Astrocyte (in vitro differentiated cells and primary cell): Measurements from ENCODE around the gene GRAMD1B.

Experiments
- EZH2 ChIP-seq: IDR thresholded peaks from 2 replicates; pipeline ENCODE4 v1.6.1; 2012; ENCODE audit warnings: mild to moderate bottlenecking, low read length, inconsistent platforms; ENCODE audit not compliant: insufficient read depth
- TF ChIP-seq, protein P1 (sequence below): IDR thresholded peaks from 2 replicates; pipeline ENCODE4 v1.5.1; 2011; ENCODE audit warnings: low read depth, mild to moderate bottlenecking, inconsistent platforms, low read length, moderate library complexity; ENCODE audit not compliant: insufficient read depth

DNA sequence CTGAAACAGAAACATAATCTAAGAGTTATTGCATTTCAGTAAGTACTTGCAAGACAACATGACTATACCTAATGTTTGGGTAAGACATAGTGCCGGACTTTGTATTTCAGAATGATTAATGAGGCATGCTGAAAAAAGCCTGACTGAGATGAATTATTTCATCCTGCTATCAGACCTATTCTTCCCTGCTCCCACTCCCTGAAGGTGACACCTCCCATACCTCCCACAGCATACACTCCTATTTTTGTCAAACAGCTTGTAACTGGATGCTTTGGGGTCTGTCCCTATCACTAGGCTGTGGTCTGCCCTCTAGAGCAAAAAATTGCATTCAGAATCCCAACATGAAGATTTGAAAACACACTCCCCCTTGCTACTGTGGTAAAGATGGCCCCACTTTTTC is 235.2 kb downstream of the GRAMD1B start:
- TF ChIP-seq, protein P1, sequence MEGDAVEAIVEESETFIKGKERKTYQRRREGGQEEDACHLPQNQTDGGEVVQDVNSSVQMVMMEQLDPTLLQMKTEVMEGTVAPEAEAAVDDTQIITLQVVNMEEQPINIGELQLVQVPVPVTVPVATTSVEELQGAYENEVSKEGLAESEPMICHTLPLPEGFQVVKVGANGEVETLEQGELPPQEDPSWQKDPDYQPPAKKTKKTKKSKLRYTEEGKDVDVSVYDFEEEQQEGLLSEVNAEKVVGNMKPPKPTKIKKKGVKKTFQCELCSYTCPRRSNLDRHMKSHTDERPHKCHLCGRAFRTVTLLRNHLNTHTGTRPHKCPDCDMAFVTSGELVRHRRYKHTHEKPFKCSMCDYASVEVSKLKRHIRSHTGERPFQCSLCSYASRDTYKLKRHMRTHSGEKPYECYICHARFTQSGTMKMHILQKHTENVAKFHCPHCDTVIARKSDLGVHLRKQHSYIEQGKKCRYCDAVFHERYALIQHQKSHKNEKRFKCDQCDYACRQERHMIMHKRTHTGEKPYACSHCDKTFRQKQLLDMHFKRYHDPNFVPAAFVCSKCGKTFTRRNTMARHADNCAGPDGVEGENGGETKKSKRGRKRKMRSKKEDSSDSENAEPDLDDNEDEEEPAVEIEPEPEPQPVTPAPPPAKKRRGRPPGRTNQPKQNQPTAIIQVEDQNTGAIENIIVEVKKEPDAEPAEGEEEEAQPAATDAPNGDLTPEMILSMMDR = no peak
- no peak for TF ChIP-seq EZH2
